ENCODE measurements around the gene PTPRM. TPM values are rescaled to one million over a fixed set of nuclear protein-coding genes. Genes with fewer than 3 reads are reported as not detected.

Gene PTPRM
- total and polyA plus RNA-seq, 2 experiments from 2014 or later = 1.6 to 5.3 TPM

- no peaks in the 10 kb centered on the region for H3K36me3 ChIP-seq (ENCODE audit: insufficient read depth)
- no peaks in the 10 kb centered on the region for H3K79me2 ChIP-seq (replicated peaks; ENCODE audit: insufficient read depth)
- H4K20me1 ChIP-seq (replicated peaks; ENCODE audit: insufficient read depth) = no peaks in the 10 kb centered on the region
- ATAC-seq (no peak), DNase-seq (ENCODE audit: low spot score) (no peak)
- no peaks in the 10 kb centered on the region for H3F3A ChIP-seq (replicated peaks; ENCODE audit: low read depth)
- H3K4me2 ChIP-seq = no peak overlapping the region
- Mint-ChIP-seq H3K27me3 (ENCODE audit: insufficient read depth, low read depth, poor library complexity) (peaks cover 2% of the 10 kb centered on the region), H3K9me3 (peaks cover 9% of the 10 kb centered on the region; the same call in 2 of the 3 replicates), H3K36me3 (ENCODE audit: low read depth) (no peaks in the 10 kb centered on the region; the same call in 2 of the 3 replicates), H3K4me1 (peaks cover 13% of the 10 kb centered on the region), H3K27ac (no peak overlapping the region), H3K4me3 (no peak overlapping the region)
- no peaks in the 10 kb centered on the region for H3K9me2 ChIP-seq (ENCODE audit: insufficient read depth)
- H2AFZ ChIP-seq = no peak overlapping the region
- H3K27me3 ChIP-seq (ENCODE audit: insufficient read depth) = no peaks in the 10 kb centered on the region
- TF ChIP-seq POLR2AphosphoS5 (IDR thresholded peaks at IDR 0.05; ENCODE audit: low read depth) (no peak), EZH2 (IDR thresholded peaks at IDR 0.05; ENCODE audit: low read depth, unreplicated experiment) (no peak), JUNB (IDR thresholded peaks at IDR 0.05; ENCODE audit: unreplicated experiment) (no peak), CREB1 (CRISPR knock-in tag; IDR thresholded peaks at IDR 0.05; ENCODE audit: low read depth) (no peak), ZNF114 (CRISPR knock-in tag; IDR thresholded peaks at IDR 0.05) (no peak), NANOG (IDR thresholded peaks at IDR 0.05; ENCODE audit: borderline replicate concordance) (no peak), EZH2phosphoT487 (IDR thresholded peaks at IDR 0.05; ENCODE audit: unreplicated experiment) (no peak), STAT1 (IDR thresholded peaks at IDR 0.05; ENCODE audit: unreplicated experiment) (no peak), ZNF331 (CRISPR knock-in tag; IDR thresholded peaks at IDR 0.05; ENCODE audit: low read depth) (no peak), CTCF (conservative IDR thresholded peaks at IDR 0.05; ENCODE audit: low read depth in 2 of 2) (no peak)
- TF ChIP-seq, protein P1, sequence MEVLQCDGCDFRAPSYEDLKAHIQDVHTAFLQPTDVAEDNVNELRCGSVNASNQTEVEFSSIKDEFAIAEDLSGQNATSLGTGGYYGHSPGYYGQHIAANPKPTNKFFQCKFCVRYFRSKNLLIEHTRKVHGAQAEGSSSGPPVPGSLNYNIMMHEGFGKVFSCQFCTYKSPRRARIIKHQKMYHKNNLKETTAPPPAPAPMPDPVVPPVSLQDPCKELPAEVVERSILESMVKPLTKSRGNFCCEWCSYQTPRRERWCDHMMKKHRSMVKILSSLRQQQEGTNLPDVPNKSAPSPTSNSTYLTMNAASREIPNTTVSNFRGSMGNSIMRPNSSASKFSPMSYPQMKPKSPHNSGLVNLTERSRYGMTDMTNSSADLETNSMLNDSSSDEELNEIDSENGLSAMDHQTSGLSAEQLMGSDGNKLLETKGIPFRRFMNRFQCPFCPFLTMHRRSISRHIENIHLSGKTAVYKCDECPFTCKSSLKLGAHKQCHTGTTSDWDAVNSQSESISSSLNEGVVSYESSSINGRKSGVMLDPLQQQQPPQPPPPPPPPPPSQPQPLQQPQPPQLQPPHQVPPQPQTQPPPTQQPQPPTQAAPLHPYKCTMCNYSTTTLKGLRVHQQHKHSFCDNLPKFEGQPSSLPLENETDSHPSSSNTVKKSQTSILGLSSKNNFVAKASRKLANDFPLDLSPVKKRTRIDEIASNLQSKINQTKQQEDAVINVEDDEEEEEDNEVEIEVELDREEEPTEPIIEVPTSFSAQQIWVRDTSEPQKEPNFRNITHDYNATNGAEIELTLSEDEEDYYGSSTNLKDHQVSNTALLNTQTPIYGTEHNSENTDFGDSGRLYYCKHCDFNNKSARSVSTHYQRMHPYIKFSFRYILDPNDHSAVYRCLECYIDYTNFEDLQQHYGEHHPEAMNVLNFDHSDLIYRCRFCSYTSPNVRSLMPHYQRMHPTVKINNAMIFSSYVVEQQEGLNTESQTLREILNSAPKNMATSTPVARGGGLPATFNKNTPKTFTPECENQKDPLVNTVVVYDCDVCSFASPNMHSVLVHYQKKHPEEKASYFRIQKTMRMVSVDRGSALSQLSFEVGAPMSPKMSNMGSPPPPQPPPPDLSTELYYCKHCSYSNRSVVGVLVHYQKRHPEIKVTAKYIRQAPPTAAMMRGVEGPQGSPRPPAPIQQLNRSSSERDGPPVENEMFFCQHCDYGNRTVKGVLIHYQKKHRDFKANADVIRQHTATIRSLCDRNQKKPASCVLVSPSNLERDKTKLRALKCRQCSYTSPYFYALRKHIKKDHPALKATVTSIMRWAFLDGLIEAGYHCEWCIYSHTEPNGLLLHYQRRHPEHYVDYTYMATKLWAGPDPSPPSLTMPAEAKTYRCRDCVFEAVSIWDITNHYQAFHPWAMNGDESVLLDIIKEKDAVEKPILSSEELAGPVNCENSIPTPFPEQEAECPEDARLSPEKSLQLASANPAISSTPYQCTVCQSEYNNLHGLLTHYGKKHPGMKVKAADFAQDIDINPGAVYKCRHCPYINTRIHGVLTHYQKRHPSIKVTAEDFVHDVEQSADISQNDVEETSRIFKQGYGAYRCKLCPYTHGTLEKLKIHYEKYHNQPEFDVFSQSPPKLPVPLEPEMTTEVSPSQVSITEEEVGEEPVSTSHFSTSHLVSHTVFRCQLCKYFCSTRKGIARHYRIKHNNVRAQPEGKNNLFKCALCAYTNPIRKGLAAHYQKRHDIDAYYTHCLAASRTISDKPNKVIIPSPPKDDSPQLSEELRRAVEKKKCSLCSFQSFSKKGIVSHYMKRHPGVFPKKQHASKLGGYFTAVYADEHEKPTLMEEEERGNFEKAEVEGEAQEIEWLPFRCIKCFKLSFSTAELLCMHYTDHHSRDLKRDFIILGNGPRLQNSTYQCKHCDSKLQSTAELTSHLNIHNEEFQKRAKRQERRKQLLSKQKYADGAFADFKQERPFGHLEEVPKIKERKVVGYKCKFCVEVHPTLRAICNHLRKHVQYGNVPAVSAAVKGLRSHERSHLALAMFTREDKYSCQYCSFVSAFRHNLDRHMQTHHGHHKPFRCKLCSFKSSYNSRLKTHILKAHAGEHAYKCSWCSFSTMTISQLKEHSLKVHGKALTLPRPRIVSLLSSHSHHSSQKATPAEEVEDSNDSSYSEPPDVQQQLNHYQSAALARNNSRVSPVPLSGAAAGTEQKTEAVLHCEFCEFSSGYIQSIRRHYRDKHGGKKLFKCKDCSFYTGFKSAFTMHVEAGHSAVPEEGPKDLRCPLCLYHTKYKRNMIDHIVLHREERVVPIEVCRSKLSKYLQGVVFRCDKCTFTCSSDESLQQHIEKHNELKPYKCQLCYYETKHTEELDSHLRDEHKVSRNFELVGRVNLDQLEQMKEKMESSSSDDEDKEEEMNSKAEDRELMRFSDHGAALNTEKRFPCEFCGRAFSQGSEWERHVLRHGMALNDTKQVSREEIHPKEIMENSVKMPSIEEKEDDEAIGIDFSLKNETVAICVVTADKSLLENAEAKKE (CRISPR knock-in tag; IDR thresholded peaks at IDR 0.05) = no peak
- TF ChIP-seq, protein P2, sequence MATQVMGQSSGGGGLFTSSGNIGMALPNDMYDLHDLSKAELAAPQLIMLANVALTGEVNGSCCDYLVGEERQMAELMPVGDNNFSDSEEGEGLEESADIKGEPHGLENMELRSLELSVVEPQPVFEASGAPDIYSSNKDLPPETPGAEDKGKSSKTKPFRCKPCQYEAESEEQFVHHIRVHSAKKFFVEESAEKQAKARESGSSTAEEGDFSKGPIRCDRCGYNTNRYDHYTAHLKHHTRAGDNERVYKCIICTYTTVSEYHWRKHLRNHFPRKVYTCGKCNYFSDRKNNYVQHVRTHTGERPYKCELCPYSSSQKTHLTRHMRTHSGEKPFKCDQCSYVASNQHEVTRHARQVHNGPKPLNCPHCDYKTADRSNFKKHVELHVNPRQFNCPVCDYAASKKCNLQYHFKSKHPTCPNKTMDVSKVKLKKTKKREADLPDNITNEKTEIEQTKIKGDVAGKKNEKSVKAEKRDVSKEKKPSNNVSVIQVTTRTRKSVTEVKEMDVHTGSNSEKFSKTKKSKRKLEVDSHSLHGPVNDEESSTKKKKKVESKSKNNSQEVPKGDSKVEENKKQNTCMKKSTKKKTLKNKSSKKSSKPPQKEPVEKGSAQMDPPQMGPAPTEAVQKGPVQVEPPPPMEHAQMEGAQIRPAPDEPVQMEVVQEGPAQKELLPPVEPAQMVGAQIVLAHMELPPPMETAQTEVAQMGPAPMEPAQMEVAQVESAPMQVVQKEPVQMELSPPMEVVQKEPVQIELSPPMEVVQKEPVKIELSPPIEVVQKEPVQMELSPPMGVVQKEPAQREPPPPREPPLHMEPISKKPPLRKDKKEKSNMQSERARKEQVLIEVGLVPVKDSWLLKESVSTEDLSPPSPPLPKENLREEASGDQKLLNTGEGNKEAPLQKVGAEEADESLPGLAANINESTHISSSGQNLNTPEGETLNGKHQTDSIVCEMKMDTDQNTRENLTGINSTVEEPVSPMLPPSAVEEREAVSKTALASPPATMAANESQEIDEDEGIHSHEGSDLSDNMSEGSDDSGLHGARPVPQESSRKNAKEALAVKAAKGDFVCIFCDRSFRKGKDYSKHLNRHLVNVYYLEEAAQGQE (IDR thresholded peaks at IDR 0.05; ENCODE audit: unreplicated experiment) = no peak
- TF ChIP-seq, protein P3, sequence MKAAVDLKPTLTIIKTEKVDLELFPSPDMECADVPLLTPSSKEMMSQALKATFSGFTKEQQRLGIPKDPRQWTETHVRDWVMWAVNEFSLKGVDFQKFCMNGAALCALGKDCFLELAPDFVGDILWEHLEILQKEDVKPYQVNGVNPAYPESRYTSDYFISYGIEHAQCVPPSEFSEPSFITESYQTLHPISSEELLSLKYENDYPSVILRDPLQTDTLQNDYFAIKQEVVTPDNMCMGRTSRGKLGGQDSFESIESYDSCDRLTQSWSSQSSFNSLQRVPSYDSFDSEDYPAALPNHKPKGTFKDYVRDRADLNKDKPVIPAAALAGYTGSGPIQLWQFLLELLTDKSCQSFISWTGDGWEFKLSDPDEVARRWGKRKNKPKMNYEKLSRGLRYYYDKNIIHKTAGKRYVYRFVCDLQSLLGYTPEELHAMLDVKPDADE (IDR thresholded peaks at IDR 0.05) = no peak
- H3K4me1 ChIP-seq (ENCODE audit: insufficient read depth) = peaks cover 7% of the 10 kb centered on the region; the same call in 1 of the 2 replicates
- no peak overlapping the region for H3K4me3 ChIP-seq
- H3K27ac ChIP-seq (ENCODE audit: low read depth) = no peak overlapping the region
These were observed 575.8 kb downstream of the PTPRM start for GRCh38 chr18:8142932-8143331.
